Liver (tissue), 9 donors: ENCODE data around the gene NDNF. TPM values are rescaled to one million over a fixed set of nuclear protein-coding genes. Genes with fewer than 3 reads are reported as not detected.

Experiments
- DNase-seq: peaks from one replicate; pipeline ENCODE4 v3.0.0-alpha.2; 2017; ENCODE audit warnings: low spot score
- H3K27ac ChIP-seq, 2 donors: one replicate each; pipeline ENCODE4 v1.7.0; 2013; ENCODE audit warnings: inconsistent platforms in 2 of 2, low read length in 2 of 2, control low read depth in 1 of 2, low read depth in 1 of 2, mild to moderate bottlenecking in 1 of 2
- H3K27me3 ChIP-seq, 4 donors: one replicate each; pipeline versions ENCODE4 v1.6.1 to v1.7.0; 2013; ENCODE audit warnings: low read length in 3 of 4, inconsistent platforms in 1 of 4, mild to moderate bottlenecking in 1 of 4, moderate library complexity in 1 of 4; ENCODE audit not compliant: control insufficient read depth in 4 of 4, insufficient read depth in 4 of 4
- H3K36me3 ChIP-seq, 4 donors: one replicate each; pipeline versions ENCODE4 v1.6.1 to v1.7.0; 2013; ENCODE audit warnings: low read length in 3 of 4, mild to moderate bottlenecking in 3 of 4, low read depth in 1 of 4, moderate library complexity in 1 of 4; ENCODE audit not compliant: control insufficient read depth in 4 of 4, insufficient read depth in 3 of 4
- H3K4me1 ChIP-seq, 4 donors: one replicate each; pipeline versions ENCODE4 v1.6.1 to v1.7.0; 2013; ENCODE audit warnings: low read length in 3 of 4, mild to moderate bottlenecking in 3 of 4, moderate library complexity in 1 of 4; ENCODE audit not compliant: control insufficient read depth in 4 of 4, insufficient read depth in 4 of 4
- H3K4me3 ChIP-seq, 3 donors: one replicate each; pipeline versions ENCODE4 v1.6.1 to v1.7.0; 2013; ENCODE audit warnings: low read length in 3 of 3, control low read depth in 1 of 3, low read depth in 1 of 3, mild to moderate bottlenecking in 1 of 3
- H3K9ac ChIP-seq, 2 donors: one replicate each; pipeline ENCODE4 v1.7.0; 2013; ENCODE audit warnings: low read length in 2 of 2, mild to moderate bottlenecking in 2 of 2, moderate library complexity in 2 of 2, control low read depth in 1 of 2, low read depth in 1 of 2
- H3K9me3 ChIP-seq, 4 donors: one replicate each; pipeline versions ENCODE4 v1.6.1 to v1.7.0; 2013; ENCODE audit warnings: low read length in 3 of 4; ENCODE audit not compliant: control insufficient read depth in 4 of 4
- ATF3 ChIP-seq: IDR thresholded peaks from 2 replicates; pipeline ENCODE4 v1.6.1; 2016; ENCODE audit warnings: antibody characterized with exemption
- CTCF ChIP-seq: fragments of 150-350 bp; IDR thresholded peaks from 2 replicates; pipeline ENCODE4 v1.5.1; 2017; ENCODE audit warnings: improper control_type of control experiment, low read depth, low read length; ENCODE audit not compliant: missing input control
- EGR1 ChIP-seq, 2 donors: IDR thresholded peaks; 2 replicates each; pipeline ENCODE4 v1.6.1; 2016 to 2018; ENCODE audit warnings: antibody characterized with exemption in 2 of 2, low read depth in 2 of 2
- FOXA2 ChIP-seq: IDR thresholded peaks from 2 replicates; pipeline ENCODE4 v1.6.1; 2016; ENCODE audit warnings: antibody characterized with exemption
- GABPA ChIP-seq, 2 donors: IDR thresholded peaks in 1 of 2; conservative IDR thresholded peaks in 1 of 2; 2 replicates each; pipeline ENCODE4 v1.6.1; 2016; ENCODE audit warnings: antibody characterized with exemption in 2 of 2, mild to moderate bottlenecking in 1 of 2, moderate library complexity in 1 of 2
- HNF4A ChIP-seq, 2 donors: conservative IDR thresholded peaks; 2 replicates each; pipeline ENCODE4 v1.6.1; 2016; ENCODE audit warnings: antibody characterized with exemption in 2 of 2, mild to moderate bottlenecking in 2 of 2
- HNF4G ChIP-seq: IDR thresholded peaks from 2 replicates; pipeline ENCODE4 v1.6.1; 2016; ENCODE audit warnings: antibody characterized with exemption
- JUND ChIP-seq, 2 donors: IDR thresholded peaks; 2 replicates each; pipeline ENCODE4 v1.6.1; 2016; ENCODE audit warnings: antibody characterized with exemption in 2 of 2
- MAX ChIP-seq: IDR thresholded peaks from 2 replicates; pipeline ENCODE4 v1.6.1; 2016; ENCODE audit warnings: antibody characterized with exemption
- NR2F2 ChIP-seq: IDR thresholded peaks from 2 replicates; pipeline ENCODE4 v1.6.1; 2016; ENCODE audit warnings: antibody characterized with exemption
- RAD21 ChIP-seq, 2 donors: IDR thresholded peaks; 2 replicates each; pipeline ENCODE4 v1.6.1; 2016; ENCODE audit warnings: antibody characterized with exemption in 2 of 2, mild to moderate bottlenecking in 2 of 2
- REST ChIP-seq: IDR thresholded peaks from 2 replicates; pipeline ENCODE4 v1.6.1; 2016; ENCODE audit warnings: antibody characterized with exemption, mild to moderate bottlenecking
- RXRA ChIP-seq, 2 donors: IDR thresholded peaks; 2 replicates each; pipeline ENCODE4 v1.6.1; 2017 to 2018; ENCODE audit warnings: antibody characterized with exemption in 2 of 2, mild to moderate bottlenecking in 1 of 2
- SP1 ChIP-seq: IDR thresholded peaks from 2 replicates; pipeline ENCODE4 v1.6.1; 2018; ENCODE audit warnings: antibody characterized with exemption, mild to moderate bottlenecking
- TAF1 ChIP-seq: conservative IDR thresholded peaks from 2 replicates; pipeline ENCODE4 v1.6.1; 2016; ENCODE audit warnings: antibody characterized with exemption, mild to moderate bottlenecking
- YY1 ChIP-seq: IDR thresholded peaks from 2 replicates; pipeline ENCODE4 v1.6.1; 2016; ENCODE audit warnings: antibody characterized with exemption, mild to moderate bottlenecking
- ZBTB33 ChIP-seq: IDR thresholded peaks from 2 replicates; pipeline ENCODE4 v1.6.1; 2016; ENCODE audit warnings: antibody characterized with exemption
- WGBS: extraction: QIAGEN DNeasy Blood & Tissue Kit; methylation state at CpG from one replicate; pipeline ENCODE4 v1.1.7; 2013; 5-methylcytosine and 5-hydroxymethylcytosine counted together
- polyA plus RNA-seq, 2 donors: library from polyadenylated mRNA; stranded (reverse) in 1 of 2; unstranded in 1 of 2; fragments of 200-250 nt in 1 of 2; fragments of >200 nt in 1 of 2; fragmentation: Nextera tagmentation in 1 of 2; extraction: Ambion mirVana in 1 of 2; gene quantifications; one replicate each; pipeline versions ENCODE4 v1.2.1 to v1.2.3, GENCODE V29; 2013 to 2015
- total RNA-seq, 2 donors: library from RNA; depleted of rRNA; stranded (reverse); fragments of >200 nt; gene quantifications; one replicate each; pipeline ENCODE4 v1.2.3, GENCODE V29; 2014
- donor health status: healthy.
- donor health status: healthy.
- donor health status: healthy.
- donor health status: healthy.
- donor health status: healthy.

NDNF gene
- total and polyA plus RNA-seq, 4 donors, result 0.05 to 0.37 (median 0.13) TPM

- Histone ChIP-seq H3K9me3 (no peaks in the 10 kb centered on the region), H3K27me3 (peaks cover 0 to 17% (median under 1%) of the 10 kb centered on the region in 4 donors), H3K4me1 (no peaks in the 10 kb centered on the region), H3K9ac (no peak overlapping the region), H3K36me3 (no peaks in the 10 kb centered on the region), H3K4me3 (no peak overlapping the region), H3K27ac (no peak overlapping the region)
- no peak for DNase-seq
- WGBS, result 18% methylated on average over 9 of the region's 9 CpGs
- TF ChIP-seq FOXA2 (no peak), NR2F2 (no peak), EGR1 (IDR thresholded peaks at IDR 0.05; ENCODE audit: low read depth in 2 of 2) (no peak), ZBTB33 (no peak), TAF1 (no peak), RAD21 (IDR thresholded peaks at IDR 0.05) (no peak), JUND (IDR thresholded peaks at IDR 0.05) (no peak), REST (no peak), HNF4A (conservative IDR thresholded peaks at IDR 0.05) (no peak), HNF4G (no peak), ATF3 (no peak)
Measured at GRCh38 chr4:121057466-121057922, 14.8 kb downstream of the NDNF start.

GRCh38 chr4:121056066-121056465 is 16.3 kb downstream of the NDNF start:
- Histone ChIP-seq H3K36me3 (no peaks in the 10 kb centered on the region), H3K27ac (no peak overlapping the region), H3K27me3 (peaks cover 0 to 15% (median under 1%) of the 10 kb centered on the region in 4 donors), H3K4me3 (no peak overlapping the region), H3K9ac (no peak overlapping the region), H3K4me1 (no peaks in the 10 kb centered on the region), H3K9me3 (no peaks in the 10 kb centered on the region)
- 89% methylated on average over 3 of the region's 3 CpGs for WGBS
- no peak for DNase-seq
- TF ChIP-seq HNF4A (conservative IDR thresholded peaks at IDR 0.05) (no peak), GABPA (IDR thresholded peaks at IDR 0.05 in 1 of 2, conservative IDR thresholded peaks at IDR 0.05 in 1 of 2) (no peak)

- H3K36me3 ChIP-seq, result no peaks in the 10 kb centered on the region
- H3K27ac ChIP-seq, result no peak overlapping the region
- no peak for DNase-seq
- H3K4me3 ChIP-seq, result no peak overlapping the region
- H3K4me1 ChIP-seq, result no peaks in the 10 kb centered on the region
- no peaks in the 10 kb centered on the region for H3K9me3 ChIP-seq
- peaks cover 0 to 10% (median under 1%) of the 10 kb centered on the region in 4 donors for H3K27me3 ChIP-seq
- no peak overlapping the region for H3K9ac ChIP-seq
- TF ChIP-seq RXRA (IDR thresholded peaks at IDR 0.05) (no peak), SP1 (no peak), HNF4G (no peak), GABPA (IDR thresholded peaks at IDR 0.05 in 1 of 2, conservative IDR thresholded peaks at IDR 0.05 in 1 of 2) (no peak), JUND (IDR thresholded peaks at IDR 0.05) (no peak), CTCF (no peak), TAF1 (no peak), MAX (no peak), REST (no peak), RAD21 (IDR thresholded peaks at IDR 0.05) (no peak), YY1 (no peak)
Measured at GRCh38 chr4:121054373-121054772, 18.0 kb downstream of the NDNF start.
